Natural killer cell (primary cell): ENCODE measurements around the gene GFRA4. TPM values are rescaled to one million over a fixed set of nuclear protein-coding genes. Genes with fewer than 3 reads are reported as not detected.

ENCODE experiments used
- ATAC-seq, 3 donors: fragments of 150-1000 bp in 2 of 3; fragments of 200-7000 bp in 1 of 3; cut with Tn5 transposase; 1 replicate in 1 of 3; 2 replicates in 2 of 3; pipeline ENCODE4 v1.10.0; 2021; ENCODE audit warnings: mild to moderate bottlenecking in 2 of 3, moderate library complexity in 2 of 3
- DNase-seq, 2 donors: peaks; one replicate each; pipeline versions ENCODE4 v3.0.0 to v3.0.0-alpha.2; 2013 to 2021; ENCODE audit warnings: mixed read lengths in 1 of 2
- H3K27ac ChIP-seq: one replicate; pipeline ENCODE4 v1.5.1; 2013; ENCODE audit warnings: mild to moderate bottlenecking, low read length
- H3K27me3 ChIP-seq: one replicate; pipeline ENCODE4 v1.6.1; 2013; ENCODE audit warnings: low read length; ENCODE audit not compliant: control insufficient read depth, insufficient read depth
- H3K36me3 ChIP-seq: one replicate; pipeline ENCODE4 v1.6.1; 2013; ENCODE audit warnings: low read length; ENCODE audit not compliant: control insufficient read depth, insufficient read depth
- H3K4me1 ChIP-seq: one replicate; pipeline ENCODE4 v1.6.1; 2013; ENCODE audit warnings: low read length; ENCODE audit not compliant: control insufficient read depth, insufficient read depth
- H3K4me3 ChIP-seq: one replicate; pipeline ENCODE4 v1.5.1; 2013; ENCODE audit warnings: low read length
- H3K9me3 ChIP-seq: one replicate; pipeline ENCODE4 v1.6.1; 2013; ENCODE audit warnings: low read length; ENCODE audit not compliant: control insufficient read depth, insufficient read depth
- H3K27ac Mint-ChIP-seq, 2 donors: one replicate each; pipeline ENCODE4 v1.8.0; 2022; ENCODE audit warnings: mild to moderate bottlenecking in 2 of 2, mixed read lengths in 2 of 2, moderate library complexity in 1 of 2
- H3K27me3 Mint-ChIP-seq, 2 donors: one replicate each; pipeline ENCODE4 v1.8.0; 2022; ENCODE audit warnings: low read depth in 2 of 2, mixed read lengths in 2 of 2
- H3K36me3 Mint-ChIP-seq: one replicate; pipeline ENCODE4 v1.8.0; 2022; ENCODE audit warnings: mixed read lengths
- H3K4me1 Mint-ChIP-seq, 2 donors: one replicate each; pipeline ENCODE4 v1.8.0; 2022; ENCODE audit warnings: mixed read lengths in 2 of 2
- H3K4me3 Mint-ChIP-seq: one replicate; pipeline ENCODE4 v1.8.0; 2022; ENCODE audit warnings: mild to moderate bottlenecking, moderate library complexity, mixed read lengths
- H3K9me3 Mint-ChIP-seq, 2 donors: one replicate each; pipeline ENCODE4 v1.8.0; 2022; ENCODE audit warnings: mixed read lengths in 2 of 2
- CTCF ChIP-seq: fragments of 200-600 bp; IDR thresholded peaks from one replicate; pipeline ENCODE4 v1.8.0; 2022; ENCODE audit warnings: antibody characterized with exemption
- WGBS: methylation state at CpG from one replicate; pipeline ENCODE4 v1.1.7; 2013; ENCODE audit warnings: missing lambda C conversion rate; ENCODE audit not compliant: insufficient coverage; 5-methylcytosine and 5-hydroxymethylcytosine counted together
- intact Hi-C: fragments of 100-400 bp; cut with micrococcal nuclease; formaldehyde crosslinking; loops from one replicate; pipeline ENCODE4 v1.14.2; 2022
- total RNA-seq, 4 donors: library from RNA; stranded (reverse); fragments of 120-200 nt in 1 of 4; gene quantifications; one replicate each; pipeline versions ENCODE4 v1.2.3 to v1.2.4, GENCODE V29; 2013 to 2022

The GFRA4 gene
- total RNA-seq, 3 donors from 2014 or later (not counting 1 experiment from before 2014, with no cell fraction given): not detected

- ATAC-seq (no peak), DNase-seq (no peak)
- no peaks in the 10 kb centered on the region for H3K9me3 ChIP-seq
- TF ChIP-seq CTCF: no peak
- H3K27ac Mint-ChIP-seq: no peak overlapping the region
- intact Hi-C loops: no loop called here
- no peaks in the 10 kb centered on the region for H3K36me3 Mint-ChIP-seq
- no peak overlapping the region for H3K27ac ChIP-seq
- H3K27me3 ChIP-seq: peaks cover 12% of the 10 kb centered on the region
- H3K4me3 ChIP-seq: no peak overlapping the region
- peaks cover 0 to 11% of the 10 kb centered on the region in 2 donors for H3K4me1 Mint-ChIP-seq
- H3K4me1 ChIP-seq: peaks cover 9% of the 10 kb centered on the region
- WGBS: 21% methylated on average over 32 of the region's 32 CpGs
- H3K27me3 Mint-ChIP-seq: peaks cover 50 to 62% of the 10 kb centered on the region in 2 donors
- H3K36me3 ChIP-seq: no peaks in the 10 kb centered on the region
- no peak overlapping the region for H3K4me3 Mint-ChIP-seq
- no peaks in the 10 kb centered on the region for H3K9me3 Mint-ChIP-seq
Measured at GRCh38 chr20:3681352-3681930, 18.2 kb upstream of the GFRA4 start.

- peaks cover 0 to 11% of the 10 kb centered on the region in 2 donors for H3K4me1 Mint-ChIP-seq
- intact Hi-C loops: no loop called here
- no peak overlapping the region for H3K27ac Mint-ChIP-seq
- no peaks in the 10 kb centered on the region for H3K36me3 Mint-ChIP-seq
- no peak overlapping the region for H3K4me3 ChIP-seq
- WGBS: 82% methylated on average over 15 of the region's 15 CpGs
- H3K27me3 ChIP-seq: peaks cover 12% of the 10 kb centered on the region
- ATAC-seq: no peak
- no peak overlapping the region for H3K27ac ChIP-seq
- no peak for TF ChIP-seq CTCF
- no peaks in the 10 kb centered on the region for H3K9me3 Mint-ChIP-seq
- DNase-seq: no peak
- H3K4me3 Mint-ChIP-seq: no peak overlapping the region
- H3K36me3 ChIP-seq: no peaks in the 10 kb centered on the region
- peaks cover 47 to 60% of the 10 kb centered on the region in 2 donors for H3K27me3 Mint-ChIP-seq
- no peaks in the 10 kb centered on the region for H3K9me3 ChIP-seq
- H3K4me1 ChIP-seq: peaks cover 13% of the 10 kb centered on the region
Measured at GRCh38 chr20:3680701-3681351, 17.6 kb upstream of the GFRA4 start.

GRCh38 chr20:3679749-3680700 lies 16.8 kb upstream of the GFRA4 start:
- Histone ChIP-seq H3K4me1 (peaks cover 13% of the 10 kb centered on the region), H3K27me3 (peaks cover 12% of the 10 kb centered on the region), H3K36me3 (no peaks in the 10 kb centered on the region), H3K27ac (no peak overlapping the region), H3K9me3 (no peaks in the 10 kb centered on the region), H3K4me3 (no peak overlapping the region)
- Mint-ChIP-seq H3K36me3 (no peaks in the 10 kb centered on the region), H3K4me1 (peaks cover 0 to 11% of the 10 kb centered on the region in 2 donors), H3K9me3 (no peaks in the 10 kb centered on the region), H3K4me3 (no peak overlapping the region), H3K27ac (no peak overlapping the region), H3K27me3 (peaks cover 48 to 63% of the 10 kb centered on the region in 2 donors)
- no peak for TF ChIP-seq CTCF
- no peak for ATAC-seq
- DNase-seq: no peak
- intact Hi-C loops: no loop called here
- WGBS: 81% methylated on average over 18 of the region's 18 CpGs
